ENCODE results near the gene ASIC1. TPM values are rescaled to one million over a fixed set of nuclear protein-coding genes. Genes with fewer than 3 reads are reported as not detected.

The ASIC1 gene
- total and polyA plus RNA-seq, 2 of the 4 experiments (the other 2 are of a cell fraction) = 1.6 to 9.9 TPM

DNA sequence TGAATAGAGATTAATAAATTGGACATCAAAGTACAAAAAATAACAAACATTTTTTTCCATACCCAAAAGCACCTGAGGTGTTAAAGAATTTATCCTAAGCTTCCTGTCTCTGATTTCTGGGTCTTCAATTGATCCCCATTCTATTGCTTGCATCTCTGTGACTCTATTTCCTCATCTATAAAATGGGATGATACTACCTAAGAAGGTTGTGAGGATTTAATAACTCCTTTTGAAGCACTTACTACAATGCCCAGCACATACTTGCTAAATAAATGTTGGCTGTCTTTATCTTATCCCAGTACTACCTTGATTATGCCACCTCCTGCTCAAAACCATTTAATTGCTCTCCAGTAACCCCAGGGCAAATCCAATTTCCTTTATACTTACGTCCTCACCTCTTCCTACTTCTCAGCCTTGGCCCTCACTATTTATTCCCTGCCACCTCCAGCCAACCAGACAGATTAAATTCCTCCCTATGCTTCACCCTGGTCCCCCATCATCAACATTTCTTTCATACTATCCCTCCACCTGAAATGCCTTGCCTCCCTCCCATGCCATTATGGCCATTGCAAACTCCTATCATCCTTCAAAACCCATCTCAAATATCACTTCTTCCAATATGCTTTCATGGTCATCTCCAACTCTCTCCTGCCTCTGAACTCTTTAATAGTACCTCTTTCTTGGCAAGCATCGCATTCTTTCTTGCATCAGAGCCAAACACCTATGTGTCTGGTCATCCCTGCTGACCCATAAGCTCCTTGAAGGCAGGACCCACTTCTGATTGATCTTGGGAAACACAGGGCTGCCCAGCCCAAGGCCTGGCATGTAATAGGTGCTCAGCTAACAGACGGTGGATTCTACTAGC lies 7.9 kb upstream of the ASIC1 start (continued):
- TF ChIP-seq MXI1 (IDR thresholded peaks at IDR 0.05; ENCODE audit: borderline replicate concordance, low read depth, low read length) = no peak

DNA sequence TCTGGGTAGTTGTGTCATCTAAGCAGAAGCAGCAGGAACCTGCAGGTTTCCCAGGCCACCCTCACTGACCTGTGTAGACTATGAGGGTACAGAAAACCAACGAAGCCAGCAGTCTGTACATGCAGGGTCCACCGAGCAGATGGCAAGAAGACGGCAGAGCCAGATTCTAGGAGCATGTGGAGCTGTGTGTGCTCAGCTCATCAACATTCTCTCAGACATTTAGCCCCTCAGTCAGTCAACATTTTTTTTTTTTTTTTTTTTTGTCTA lies 7.3 kb upstream of the ASIC1 start:
- Histone ChIP-seq H3K4me3 (ENCODE audit: insufficient read depth, low read depth, low read length) (no peak overlapping the region), H3K27ac (ENCODE audit: insufficient read depth, low read length) (no peak overlapping the region), H2AK5ac (ENCODE audit: low read depth, low read length) (no peak overlapping the region), H3K79me1 (ENCODE audit: low read depth in 1 of 2, low read length in 2 of 2) (no peaks in the 10 kb centered on the region), H2AFZ (replicated peaks; ENCODE audit: low read length, poor library complexity) (no peak overlapping the region), H3K4me2 (ENCODE audit: low read depth, low read length) (no peak overlapping the region; the same call in 1 of the 2 replicates), H3K4ac (ENCODE audit: low read depth, low read length) (no peak overlapping the region), H2BK20ac (ENCODE audit: low read depth, low read length) (no peak overlapping the region), H2BK120ac (ENCODE audit: low read depth, low read length) (no peak overlapping the region), H2BK5ac (ENCODE audit: low read depth, low read length, poor library complexity, severe bottlenecking) (no peak overlapping the region), H3K18ac (ENCODE audit: low read depth, low read length) (no peak overlapping the region; the same call in 1 of the 2 replicates), H3K14ac (replicated peaks; ENCODE audit: low read depth, low read length) (no peak overlapping the region), H3K56ac (ENCODE audit: extremely low read depth, insufficient read depth, low read length) (no peak overlapping the region), H3K9ac (ENCODE audit: low read depth, low read length) (no peak overlapping the region), H2BK15ac (ENCODE audit: low read depth, low read length) (no peak overlapping the region), H4K5ac (ENCODE audit: low read depth, low read length) (no peak overlapping the region; the same call in 1 of the 2 replicates), H3K4me1 (ENCODE audit: control insufficient read depth, insufficient read depth, low read length) (no peaks in the 10 kb centered on the region), H2AK9ac (replicated peaks; ENCODE audit: low read depth, low read length, poor library complexity) (no peak overlapping the region), H3K9me1 (ENCODE audit: insufficient read depth, low read length) (no peaks in the 10 kb centered on the region), H4K20me1 (ENCODE audit: insufficient read depth, low read length) (no peaks in the 10 kb centered on the region), H3K9me3 (ENCODE audit: control insufficient read depth, insufficient read depth, low read length) (no peaks in the 10 kb centered on the region), H3K36me3 (ENCODE audit: control insufficient read depth, insufficient read depth, low read length) (no peaks in the 10 kb centered on the region), H3K27me3 (ENCODE audit: control insufficient read depth, insufficient read depth, low read length) (peaks cover 52% of the 10 kb centered on the region), H3K23ac (ENCODE audit: low read depth, low read length) (no peak overlapping the region), H4K8ac (ENCODE audit: low read depth in 2 of 2, low read length in 2 of 2) (peak overlapping the region in 1 of 2 experiments; percentile 15; a peak in 1 of 4 replicates), H4K91ac (ENCODE audit: insufficient read depth, low read depth, low read length) (no peak overlapping the region)
- DNase-seq (no peak), ATAC-seq (ENCODE audit: low read depth) (no peak)
- BruUV-seq (replicated peaks) = no TSS peak
- intact Hi-C loops (cut with micrococcal nuclease) (no loop called here), in situ Hi-C loops (cut with MboI; ENCODE audit: low sequenced_read_pairs) (loop anchor here (5.0 kb wide), 1 partner anchor 183 kb away; no protein-coding TSS in a partner anchor), dilution Hi-C loops (cut with HindIII; ENCODE audit: low sequenced_read_pairs, unreplicated experiment) (no loop called here)
- 33% methylated on average over 1 of the region's 3 CpGs; no CpG with 5 or more reads in 1 of the 2 experiments for WGBS, 2 experiments (ENCODE audit: extremely low coverage in 2 of 2, insufficient read length in 1 of 2)
- ChIA-PET POLR2A (ENCODE audit: unreplicated experiment) (interaction anchor here (1.0 kb wide), 1 partner anchor 16 kb away, joined by 4 read pairs; no protein-coding TSS in a partner anchor), CTCF (interaction anchor here (1.2 to 2.1 kb wide), 2 partner anchors 10 to 83 kb away, joined by 3 to 7 read pairs; no protein-coding TSS in a partner anchor)
- TF ChIP-seq, protein P1, sequence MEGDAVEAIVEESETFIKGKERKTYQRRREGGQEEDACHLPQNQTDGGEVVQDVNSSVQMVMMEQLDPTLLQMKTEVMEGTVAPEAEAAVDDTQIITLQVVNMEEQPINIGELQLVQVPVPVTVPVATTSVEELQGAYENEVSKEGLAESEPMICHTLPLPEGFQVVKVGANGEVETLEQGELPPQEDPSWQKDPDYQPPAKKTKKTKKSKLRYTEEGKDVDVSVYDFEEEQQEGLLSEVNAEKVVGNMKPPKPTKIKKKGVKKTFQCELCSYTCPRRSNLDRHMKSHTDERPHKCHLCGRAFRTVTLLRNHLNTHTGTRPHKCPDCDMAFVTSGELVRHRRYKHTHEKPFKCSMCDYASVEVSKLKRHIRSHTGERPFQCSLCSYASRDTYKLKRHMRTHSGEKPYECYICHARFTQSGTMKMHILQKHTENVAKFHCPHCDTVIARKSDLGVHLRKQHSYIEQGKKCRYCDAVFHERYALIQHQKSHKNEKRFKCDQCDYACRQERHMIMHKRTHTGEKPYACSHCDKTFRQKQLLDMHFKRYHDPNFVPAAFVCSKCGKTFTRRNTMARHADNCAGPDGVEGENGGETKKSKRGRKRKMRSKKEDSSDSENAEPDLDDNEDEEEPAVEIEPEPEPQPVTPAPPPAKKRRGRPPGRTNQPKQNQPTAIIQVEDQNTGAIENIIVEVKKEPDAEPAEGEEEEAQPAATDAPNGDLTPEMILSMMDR (conservative IDR thresholded peaks at IDR 0.05; ENCODE audit: low read depth, low read length) = no peak
- TF ChIP-seq RFX5 (IDR thresholded peaks at IDR 0.05; ENCODE audit: low read depth, low read length) (no peak), MAZ (IDR thresholded peaks at IDR 0.05; ENCODE audit: borderline replicate concordance, low read depth, low read length) (no peak), MAFK (IDR thresholded peaks at IDR 0.05; ENCODE audit: low read depth, low read length) (no peak)
- TF ChIP-seq, protein P2, sequence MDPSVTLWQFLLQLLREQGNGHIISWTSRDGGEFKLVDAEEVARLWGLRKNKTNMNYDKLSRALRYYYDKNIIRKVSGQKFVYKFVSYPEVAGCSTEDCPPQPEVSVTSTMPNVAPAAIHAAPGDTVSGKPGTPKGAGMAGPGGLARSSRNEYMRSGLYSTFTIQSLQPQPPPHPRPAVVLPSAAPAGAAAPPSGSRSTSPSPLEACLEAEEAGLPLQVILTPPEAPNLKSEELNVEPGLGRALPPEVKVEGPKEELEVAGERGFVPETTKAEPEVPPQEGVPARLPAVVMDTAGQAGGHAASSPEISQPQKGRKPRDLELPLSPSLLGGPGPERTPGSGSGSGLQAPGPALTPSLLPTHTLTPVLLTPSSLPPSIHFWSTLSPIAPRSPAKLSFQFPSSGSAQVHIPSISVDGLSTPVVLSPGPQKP (IDR thresholded peaks at IDR 0.05; ENCODE audit: borderline replicate concordance, low read depth, low read length) = no peak

Data from IMR-90 (cell line).